Thyroid gland (tissue), 4 donors: ENCODE measurements around the gene TRIM65. TPM values are rescaled to one million over a fixed set of nuclear protein-coding genes. Genes with fewer than 3 reads are reported as not detected.
A peak's percentile ranks its signal among the peaks of the same experiment; 100 is the strongest.

ENCODE experiments used
- DNase-seq, 2 donors: peaks; one replicate each; pipeline ENCODE4 v3.0.0-alpha.2; 2019
- H3K27ac ChIP-seq, 3 donors: fragments of 200-600 bp; sonication (generic); 1 replicate in 2 of 3; 2 replicates in 1 of 3; pipeline ENCODE4 v1.5.1; 2016 to 2019; ENCODE audit warnings: mild to moderate bottlenecking in 1 of 3, moderate library complexity in 1 of 3
- H3K27me3 ChIP-seq: fragments of 200-600 bp; sonication (generic); one replicate; pipeline ENCODE4 v1.5.1; 2019
- H3K36me3 ChIP-seq, 2 donors: fragments of 200-600 bp; sonication (generic); one replicate each; pipeline ENCODE4 v1.5.1; 2016 to 2019
- H3K4me1 ChIP-seq, 2 donors: fragments of 200-600 bp; sonication (generic); one replicate each; pipeline ENCODE4 v1.5.1; 2017 to 2019
- H3K4me3 ChIP-seq, 3 donors: fragments of 200-600 bp; sonication (generic); replicated peaks in 1 of 3; 1 replicate in 2 of 3; 2 replicates in 1 of 3; pipeline ENCODE4 v1.5.1; 2016; ENCODE audit warnings: mild to moderate bottlenecking in 1 of 3
- H3K9me3 ChIP-seq: fragments of 200-600 bp; sonication (generic); one replicate; pipeline ENCODE4 v1.5.1; 2017
- CTCF ChIP-seq, 6 experiments: fragments of 200-600 bp in 3 of 6; fragments of 450-650 bp in 3 of 6; sonication (generic) in 3 of 6; IDR thresholded peaks; one replicate each; pipeline ENCODE4 v1.5.1; 2016 to 2019; ENCODE audit warnings: antibody characterized with exemption in 6 of 6, mild to moderate bottlenecking in 2 of 6, inconsistent platforms in 1 of 6, moderate library complexity in 1 of 6
- POLR2A ChIP-seq, 2 donors: fragments of 450-650 bp; IDR thresholded peaks; one replicate each; pipeline ENCODE4 v1.6.1; 2017; ENCODE audit warnings: antibody characterized with exemption in 2 of 2, mild to moderate bottlenecking in 2 of 2, moderate library complexity in 1 of 2
- WGBS, 2 donors: methylation state at CpG; one replicate each; pipeline ENCODE4 v1.1.5; 2017; 5-methylcytosine and 5-hydroxymethylcytosine counted together
- intact Hi-C: fragments of 100-400 bp; cut with DNase I; formaldehyde crosslinking; loops from one replicate; pipeline ENCODE4 v1.15.1; 2023
- total RNA-seq, 4 donors: library from RNA; depleted of rRNA; stranded (reverse); fragments of >200 nt; gene quantifications; one replicate each; pipeline ENCODE4 v1.2.3, GENCODE V29; 2016

TRIM65 gene
- total RNA-seq, 4 donors from 2014 or later: 23.0 to 39.4 (median 31.8) TPM

GRCh38 chr17:75878174-75878998 lies 18.4 kb downstream of the TRIM65 start, which contains the start of gene TRIM47:
TSS of gene TRIM47 (minus strand) at chr17:75878581. CDS start at chr17:75878548, 33 bp downstream.
- 5% methylated on average over 6 to 22 of the region's 87 CpGs for WGBS, 2 donors
- peak within 1 kb of the TSS; percentile 75 to 91 (median 91) for H3K27ac ChIP-seq
- DNase-seq: peak; percentile 56 to 62
- peaks cover 28 to 41% of the 10 kb centered on the region in 2 donors for H3K4me1 ChIP-seq
- H3K27me3 ChIP-seq: no peaks in the 10 kb centered on the region
- intact Hi-C loops: no loop called here
- no peaks in the 10 kb centered on the region for H3K9me3 ChIP-seq
- H3K4me3 ChIP-seq: peak within 1 kb of the TSS in 2 of 3 donors; percentile 13 to 54
- peak; percentile 39 to 65 for TF ChIP-seq POLR2A (IDR thresholded peaks at IDR 0.05)
- TF ChIP-seq CTCF (IDR thresholded peaks at IDR 0.05): peak in 1 of 6 experiments; percentile 23
- H3K36me3 ChIP-seq: peaks cover 0 to 6% of the 10 kb centered on the region in 2 donors

- H3K9me3 ChIP-seq: no peaks in the 10 kb centered on the region
- peaks cover 34 to 47% of the 10 kb centered on the region in 2 donors for H3K4me1 ChIP-seq
- WGBS, 2 donors: 0 to 8% methylated on average over 11 to 13 of the region's 56 CpGs
- peak overlapping the region; percentile 75 to 91 (median 91) for H3K27ac ChIP-seq
- peak overlapping the region in 2 of 3 donors; percentile 13 to 54 for H3K4me3 ChIP-seq
- DNase-seq: peak; percentile 70 to 73
- TF ChIP-seq CTCF (IDR thresholded peaks at IDR 0.05): peak in 4 of 6 experiments; percentile 34 to 62 (median 50)
- no peak for TF ChIP-seq POLR2A (IDR thresholded peaks at IDR 0.05)
- intact Hi-C loops: no loop called here
- peaks cover 0 to 6% of the 10 kb centered on the region in 2 donors for H3K36me3 ChIP-seq
- no peaks in the 10 kb centered on the region for H3K27me3 ChIP-seq
Observed at GRCh38 chr17:75877752-75878173, 19.0 kb downstream of the TRIM65 start.

GRCh38 chr17:75876938-75877751 lies 19.6 kb downstream of the TRIM65 start:
- H3K27me3 ChIP-seq: no peaks in the 10 kb centered on the region
- peaks cover 40 to 53% of the 10 kb centered on the region in 2 donors for H3K4me1 ChIP-seq
- H3K4me3 ChIP-seq: peak overlapping the region in 2 of 3 donors; percentile 13 to 54
- 13 to 21% methylated on average over 31 to 33 of the region's 41 CpGs for WGBS, 2 donors
- H3K27ac ChIP-seq: peak overlapping the region; percentile 91 to 93 (median 91)
- TF ChIP-seq CTCF (IDR thresholded peaks at IDR 0.05) (peak in 1 of 6 experiments; percentile 19), POLR2A (IDR thresholded peaks at IDR 0.05) (peak in 1 of 2 donors; percentile 8)
- peak; percentile 87 to 91 for DNase-seq
- peaks cover 0 to 6% of the 10 kb centered on the region in 2 donors for H3K36me3 ChIP-seq
- no peaks in the 10 kb centered on the region for H3K9me3 ChIP-seq
- intact Hi-C loops: no loop called here

- intact Hi-C loops: no loop called here
- 3 to 14% methylated on average over 11 to 16 of the region's 26 CpGs for WGBS, 2 donors
Observed at GRCh38 chr17:75876190-75876937, 20.4 kb downstream of the TRIM65 start.

More at GRCh38 chr17:75876190-75876937, 20.4 kb downstream of the TRIM65 start:
- TF ChIP-seq POLR2A (IDR thresholded peaks at IDR 0.05) (peak in 1 of 2 donors; percentile 29), CTCF (IDR thresholded peaks at IDR 0.05) (peak in 2 of 6 experiments; percentile 14 to 23)
- Histone ChIP-seq H3K27me3 (no peaks in the 10 kb centered on the region), H3K4me3 (peak overlapping the region in 1 of 3 donors; percentile 54), H3K9me3 (no peaks in the 10 kb centered on the region), H3K36me3 (peaks cover 0 to 6% of the 10 kb centered on the region in 2 donors), H3K4me1 (peaks cover 41 to 58% of the 10 kb centered on the region in 2 donors), H3K27ac (peak overlapping the region; percentile 91 to 93 (median 91))
- peak; percentile 84 to 89 for DNase-seq
